C4-2B (cell line): ENCODE results near the gene LRRC61.

ENCODE experiments used
- CTCF ChIP-seq: fragments of 450-650 bp; conservative IDR thresholded peaks from 2 replicates; pipeline ENCODE4 v1.5.1; 2017; ENCODE audit warnings: mild to moderate bottlenecking
- ZFX ChIP-seq: fragments of 450-650 bp; IDR thresholded peaks from 2 replicates; pipeline ENCODE4 v1.6.1; 2017

- TF ChIP-seq CTCF (no peak), ZFX (no peak)
Observed at GRCh38 chr7:150344299-150344698, 21.1 kb downstream of the LRRC61 start.
